GM12878 (cell line): ENCODE results near the gene SRF. TPM values are rescaled to one million over a fixed set of nuclear protein-coding genes. Genes with fewer than 3 reads are reported as not detected.

Source experiments
- DPF2 ChIP-seq: fragments of 450-650 bp; IDR thresholded peaks from 2 replicates; pipeline ENCODE4 v1.6.1; 2017; ENCODE audit warnings: mild to moderate bottlenecking
- ESRRA ChIP-seq: IDR thresholded peaks from 2 replicates; pipeline ENCODE4 v1.6.1; 2012; ENCODE audit warnings: mild to moderate bottlenecking, low read length, improper control_type of control experiment
- NR2C2 ChIP-seq: IDR thresholded peaks from 2 replicates; pipeline ENCODE4 v1.6.1; 2011; ENCODE audit warnings: borderline replicate concordance, low read depth; ENCODE audit not compliant: control insufficient read depth, insufficient read length
- RCOR1 ChIP-seq: conservative IDR thresholded peaks from 2 replicates; pipeline ENCODE4 v1.6.1; 2012; ENCODE audit warnings: low read depth, low read length, improper control_type of control experiment
- SMAD1 ChIP-seq: fragments of 450-650 bp; IDR thresholded peaks from 2 replicates; pipeline ENCODE4 v1.6.1; 2018; ENCODE audit warnings: mild to moderate bottlenecking, low read depth; ENCODE audit not compliant: partially characterized antibody
- TCF7 ChIP-seq: IDR thresholded peaks from 2 replicates; pipeline ENCODE4 v1.6.1; 2014; ENCODE audit warnings: antibody characterized with exemption, borderline replicate concordance
- ZNF622 ChIP-seq: fragments of 450-650 bp; IDR thresholded peaks from 2 replicates; pipeline ENCODE4 v1.6.1; 2017; ENCODE audit warnings: mild to moderate bottlenecking, inconsistent platforms
- polyA plus RNA-seq, 11 experiments: library from polyadenylated mRNA; depleted of rRNA in 4 of 11; unstranded in 6 of 11; stranded (reverse) in 5 of 11; fragments of >200 nt; fragmentation: Nextera tagmentation in 4 of 11; fragmentation: Illumina TruSeq in 1 of 11; extraction: Ambion mirVana in 4 of 11; extraction: Trizol in 1 of 11; gene quantifications; 1 replicate in 1 of 11; 2 replicates in 10 of 11; pipeline versions ENCODE4 v1.2.1 to v1.2.3, GENCODE V29; 2011 to 2016; ENCODE audit warnings: inconsistent platforms in 2 of 11, missing spikeins in 2 of 11, low read depth in 1 of 11
- total RNA-seq, 4 experiments: library from RNA; depleted of rRNA in 3 of 4; stranded (reverse); fragments of >200 nt in 3 of 4; fragmentation: Illumina TruSeq in 1 of 4; extraction: Trizol in 1 of 4; gene quantifications; 2 replicates each; pipeline versions ENCODE4 v1.2.1 to v1.2.3, GENCODE V29; 2013 to 2021
- TF ChIP-seq, protein P1 (sequence below): IDR thresholded peaks from 2 replicates; pipeline ENCODE4 v1.6.1; 2012; ENCODE audit warnings: low read length, inconsistent platforms
- TF ChIP-seq, protein P2 (sequence below): fragments of 150-350 bp; IDR thresholded peaks from 2 replicates; pipeline ENCODE4 v1.6.1; 2014; ENCODE audit warnings: mild to moderate bottlenecking, low read depth, low read length
- TF ChIP-seq, protein P3 (sequence below): IDR thresholded peaks from 2 replicates; pipeline ENCODE4 v1.6.1; 2011; ENCODE audit warnings: low read depth, low read length, improper control_type of control experiment, borderline replicate concordance

Gene SRF
- total and polyA plus RNA-seq, 10 of the 15 experiments (the other 5 are each of a cell fraction or from before 2014, with no cell fraction given): 2.3 to 56.3 (median 28.2) TPM

- no peak for TF ChIP-seq SMAD1
- TF ChIP-seq NR2C2: no peak
- no peak for TF ChIP-seq RCOR1
- TF ChIP-seq, protein P1, sequence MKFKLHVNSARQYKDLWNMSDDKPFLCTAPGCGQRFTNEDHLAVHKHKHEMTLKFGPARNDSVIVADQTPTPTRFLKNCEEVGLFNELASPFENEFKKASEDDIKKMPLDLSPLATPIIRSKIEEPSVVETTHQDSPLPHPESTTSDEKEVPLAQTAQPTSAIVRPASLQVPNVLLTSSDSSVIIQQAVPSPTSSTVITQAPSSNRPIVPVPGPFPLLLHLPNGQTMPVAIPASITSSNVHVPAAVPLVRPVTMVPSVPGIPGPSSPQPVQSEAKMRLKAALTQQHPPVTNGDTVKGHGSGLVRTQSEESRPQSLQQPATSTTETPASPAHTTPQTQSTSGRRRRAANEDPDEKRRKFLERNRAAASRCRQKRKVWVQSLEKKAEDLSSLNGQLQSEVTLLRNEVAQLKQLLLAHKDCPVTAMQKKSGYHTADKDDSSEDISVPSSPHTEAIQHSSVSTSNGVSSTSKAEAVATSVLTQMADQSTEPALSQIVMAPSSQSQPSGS: no peak
- TF ChIP-seq ZNF622: no peak
- peak; percentile 43 for TF ChIP-seq DPF2
- TF ChIP-seq, protein P2, sequence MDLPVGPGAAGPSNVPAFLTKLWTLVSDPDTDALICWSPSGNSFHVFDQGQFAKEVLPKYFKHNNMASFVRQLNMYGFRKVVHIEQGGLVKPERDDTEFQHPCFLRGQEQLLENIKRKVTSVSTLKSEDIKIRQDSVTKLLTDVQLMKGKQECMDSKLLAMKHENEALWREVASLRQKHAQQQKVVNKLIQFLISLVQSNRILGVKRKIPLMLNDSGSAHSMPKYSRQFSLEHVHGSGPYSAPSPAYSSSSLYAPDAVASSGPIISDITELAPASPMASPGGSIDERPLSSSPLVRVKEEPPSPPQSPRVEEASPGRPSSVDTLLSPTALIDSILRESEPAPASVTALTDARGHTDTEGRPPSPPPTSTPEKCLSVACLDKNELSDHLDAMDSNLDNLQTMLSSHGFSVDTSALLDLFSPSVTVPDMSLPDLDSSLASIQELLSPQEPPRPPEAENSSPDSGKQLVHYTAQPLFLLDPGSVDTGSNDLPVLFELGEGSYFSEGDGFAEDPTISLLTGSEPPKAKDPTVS: no peak
- TF ChIP-seq TCF7: no peak
- TF ChIP-seq, protein P3, sequence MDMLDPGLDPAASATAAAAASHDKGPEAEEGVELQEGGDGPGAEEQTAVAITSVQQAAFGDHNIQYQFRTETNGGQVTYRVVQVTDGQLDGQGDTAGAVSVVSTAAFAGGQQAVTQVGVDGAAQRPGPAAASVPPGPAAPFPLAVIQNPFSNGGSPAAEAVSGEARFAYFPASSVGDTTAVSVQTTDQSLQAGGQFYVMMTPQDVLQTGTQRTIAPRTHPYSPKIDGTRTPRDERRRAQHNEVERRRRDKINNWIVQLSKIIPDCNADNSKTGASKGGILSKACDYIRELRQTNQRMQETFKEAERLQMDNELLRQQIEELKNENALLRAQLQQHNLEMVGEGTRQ: peak; percentile 33
- no peak for TF ChIP-seq ESRRA
These were observed 11.1 kb downstream of the SRF start, which contains the start of gene CUL9 (continued) for GRCh38 chr6:43181942-43182860.
